Aorta (tissue), 5 donors: ENCODE measurements around the gene SMIM10. TPM values are rescaled to one million over a fixed set of nuclear protein-coding genes. Genes with fewer than 3 reads are reported as not detected.
"Not testable (repeated sequence)": the region's sequence is repeated elsewhere in the genome, so short reads cannot be mapped to it uniquely, and the experiment has no call there.

Experiments
- ATAC-seq: fragments of 200-7000 bp; cut with Tn5 transposase; one replicate; pipeline ENCODE4 v1.9.1; 2022; ENCODE audit warnings: moderate library complexity; ENCODE audit not compliant: low FRiP score
- DNase-seq, 2 donors: peaks; one replicate each; pipeline ENCODE4 v3.0.0-alpha.2; 2020
- H3K27ac ChIP-seq, 2 donors: one replicate each; pipeline ENCODE4 v1.5.1; 2013; ENCODE audit warnings: low read length in 2 of 2, mild to moderate bottlenecking in 2 of 2, moderate library complexity in 2 of 2, control low read depth in 1 of 2, inconsistent platforms in 1 of 2, low read depth in 1 of 2
- H3K27me3 ChIP-seq, 2 donors: one replicate each; pipeline ENCODE4 v1.6.1; 2013; ENCODE audit warnings: control low read depth in 1 of 2, low read length in 1 of 2, mild to moderate bottlenecking in 1 of 2, moderate library complexity in 1 of 2; ENCODE audit not compliant: insufficient read depth in 2 of 2, control insufficient read depth in 1 of 2
- H3K36me3 ChIP-seq, 2 donors: one replicate each; pipeline ENCODE4 v1.6.1; 2013; ENCODE audit warnings: control low read depth in 1 of 2, low read length in 1 of 2, mild to moderate bottlenecking in 1 of 2; ENCODE audit not compliant: insufficient read depth in 2 of 2, control insufficient read depth in 1 of 2
- H3K4me1 ChIP-seq, 2 donors: one replicate each; pipeline ENCODE4 v1.6.1; 2013; ENCODE audit warnings: low read length in 2 of 2, control low read depth in 1 of 2, mild to moderate bottlenecking in 1 of 2, moderate library complexity in 1 of 2; ENCODE audit not compliant: insufficient read depth in 2 of 2, control insufficient read depth in 1 of 2
- H3K4me3 ChIP-seq, 2 donors: one replicate each; pipeline ENCODE4 v1.5.1; 2013; ENCODE audit warnings: low read length in 2 of 2, control low read depth in 1 of 2, mild to moderate bottlenecking in 1 of 2
- H3K9me3 ChIP-seq: one replicate; pipeline ENCODE4 v1.6.1; 2013; ENCODE audit warnings: mild to moderate bottlenecking, low read length; ENCODE audit not compliant: control insufficient read depth
- WGBS, 2 donors: extraction: QIAGEN DNeasy Blood & Tissue Kit; methylation state at CpG; one replicate each; pipeline ENCODE4 v1.1.7; 2013; 5-methylcytosine and 5-hydroxymethylcytosine counted together
- intact Hi-C, 2 donors: fragments of 100-400 bp; cut with DNase I; formaldehyde crosslinking; loops; one replicate each; pipeline versions ENCODE4 v1.14.2 to v1.15.0; 2022
- polyA plus RNA-seq, 2 donors: library from polyadenylated mRNA; stranded (reverse); fragments of 200-250 nt; gene quantifications; one replicate each; pipeline ENCODE4 v1.2.3, GENCODE V29; 2013
- total RNA-seq, 2 donors: library from RNA; stranded (reverse); fragmentation: NEBNext Ultra II Directional; extraction: Animal tissue kit (Norgen Biotek cat#: 25700); gene quantifications; one replicate each; pipeline ENCODE4 v1.2.1, GENCODE V29; 2021
- donor health status: healthy with polysubstance abuse.
- donor health status: Bipolar disorder and iron deficiency.
- donor health status: DM: no; HTN: no; CAD: no.
- donor health status: DM: no; HTN: no; CAD: no.
- donor health status: DM: yes; HTN: yes; CAD: no.

Gene SMIM10
- total and polyA plus RNA-seq, 4 donors: 11.8 to 85.4 (median 22.7) TPM

DNA sequence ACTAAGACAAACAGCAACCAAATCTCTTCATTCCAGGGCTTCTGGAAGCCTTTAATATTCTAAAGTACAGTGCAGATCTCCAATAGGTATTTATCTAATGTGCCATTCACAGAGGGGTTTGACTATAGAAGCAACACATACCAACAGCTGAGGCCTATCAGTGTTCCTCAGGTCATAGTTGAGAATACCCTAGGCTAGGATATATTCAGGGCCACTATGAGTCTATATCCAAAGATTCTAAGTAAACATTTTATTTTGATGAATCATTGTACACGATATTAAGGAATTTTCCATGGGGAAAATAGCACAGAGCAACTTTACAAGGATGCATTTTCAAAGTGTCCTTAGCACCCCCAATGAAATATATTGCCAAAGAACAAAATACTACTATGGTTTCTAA lies 9.7 kb downstream of the SMIM10 start:
- Histone ChIP-seq H3K4me3 (no peak overlapping the region), H3K9me3 (no peaks in the 10 kb centered on the region), H3K27ac (no peak overlapping the region), H3K4me1 (peaks cover 0 to 2% of the 10 kb centered on the region in 2 donors), H3K27me3 (no peaks in the 10 kb centered on the region), H3K36me3 (no peaks in the 10 kb centered on the region)
- ATAC-seq (no peak), DNase-seq (no peak)
- intact Hi-C loops: no loop called here
- WGBS, 2 donors: 3 to 16% methylated on average over 1 of the region's 1 CpG

DNA sequence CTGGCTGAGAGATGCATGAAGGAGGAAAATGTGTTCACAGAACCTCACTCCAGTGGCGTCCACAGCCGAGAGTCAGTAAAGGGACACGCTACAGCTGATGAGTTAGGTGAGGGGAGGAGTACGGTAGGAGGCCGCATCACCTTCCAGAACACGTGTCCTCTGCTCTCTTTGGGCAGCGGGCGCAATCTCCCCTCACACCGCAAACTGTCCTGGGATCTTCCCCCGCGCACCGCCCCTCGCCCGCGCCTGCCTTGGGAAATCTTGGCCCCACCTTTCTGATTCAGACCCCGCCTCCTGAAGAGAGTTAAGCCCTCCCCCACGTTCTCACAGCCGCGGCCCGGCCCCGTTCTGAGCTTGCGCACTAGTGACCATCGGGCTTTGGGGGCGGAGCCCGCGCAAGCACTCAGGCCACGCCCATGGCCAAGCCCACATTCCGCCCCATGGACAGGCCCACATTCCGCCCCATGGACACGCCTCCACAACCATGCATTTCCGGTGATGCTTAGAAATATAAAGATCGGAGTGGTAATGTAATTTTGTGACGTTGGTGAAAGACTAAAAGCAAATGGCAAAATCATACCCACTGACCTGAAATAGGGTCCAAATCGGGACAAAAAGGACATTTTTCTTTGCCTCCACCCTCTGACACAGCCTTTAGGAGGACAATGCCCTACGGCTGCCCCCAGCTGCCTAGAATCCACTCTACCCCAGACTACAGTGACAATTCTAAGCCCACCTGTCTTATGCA lies 13.3 kb downstream of the SMIM10 start:
- Histone ChIP-seq H3K9me3 (no peaks in the 10 kb centered on the region), H3K4me1 (no peaks in the 10 kb centered on the region), H3K27me3 (no peaks in the 10 kb centered on the region), H3K27ac (peak overlapping the region in 1 of 2 donors; percentile 94), H3K36me3 (no peaks in the 10 kb centered on the region), H3K4me3 (peak overlapping the region in 1 of 2 donors; percentile 64)
- peak; percentile 96 for ATAC-seq
- intact Hi-C loops: no loop called here
- DNase-seq: peak; percentile 93 to 96
- WGBS, 2 donors: 0 to 27% methylated on average over 35 of the region's 35 CpGs

DNA sequence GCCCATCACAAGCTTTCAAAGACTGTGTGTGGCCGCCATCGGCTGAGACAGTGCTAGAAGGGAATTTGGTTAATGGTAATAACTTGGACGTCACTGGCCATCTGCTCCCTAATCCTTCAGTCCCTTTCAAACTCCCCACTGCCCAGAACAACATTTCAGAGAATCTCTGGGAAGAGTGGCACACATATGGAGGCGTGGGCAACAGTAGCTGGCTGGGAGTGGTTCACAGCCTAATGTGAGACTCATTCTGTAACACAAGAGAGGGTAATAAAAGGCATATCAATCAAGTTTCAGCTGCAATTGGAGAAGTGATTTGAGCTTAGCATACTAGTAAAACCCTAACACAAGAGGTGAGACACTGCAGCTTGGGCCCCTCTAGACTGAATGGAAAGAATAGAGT lies 15.4 kb downstream of the SMIM10 start:
- Histone ChIP-seq H3K4me1 (no peaks in the 10 kb centered on the region), H3K27ac (no peak overlapping the region), H3K4me3 (no peak overlapping the region), H3K27me3 (no peaks in the 10 kb centered on the region), H3K36me3 (no peaks in the 10 kb centered on the region), H3K9me3 (no peaks in the 10 kb centered on the region)
- intact Hi-C loops: no loop called here
- WGBS, 2 donors: 73 to 87% methylated on average over 4 of the region's 4 CpGs
- ATAC-seq (no peak), DNase-seq (no peak)

DNA sequence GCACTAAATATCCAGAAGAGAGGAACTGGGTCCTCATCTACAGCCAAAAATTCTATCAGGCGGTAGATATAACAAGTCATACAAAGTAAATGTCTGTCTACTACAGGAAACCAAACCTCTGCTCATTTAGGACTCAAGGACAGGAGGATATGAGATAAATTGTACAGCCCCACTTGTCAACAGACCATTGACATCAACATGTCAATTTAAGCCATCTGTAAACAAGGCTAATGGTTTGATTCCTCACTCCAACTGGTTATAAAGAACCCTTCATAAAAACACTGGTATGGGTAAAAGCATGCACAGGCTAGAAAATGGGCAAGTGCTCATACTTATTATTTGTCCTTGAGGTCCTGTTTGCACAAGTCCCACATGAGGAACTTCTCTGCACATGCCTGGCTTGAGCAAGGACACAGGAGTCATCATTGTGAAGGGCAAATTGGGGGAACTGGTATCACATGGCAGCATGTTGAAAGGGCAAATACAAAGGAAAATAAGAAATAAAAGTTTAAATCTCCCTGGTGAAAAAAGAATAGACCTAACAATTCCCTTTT lies 18.3 kb downstream of the SMIM10 start:
- 72 to 100% methylated on average over 1 of the region's 1 CpG for WGBS, 2 donors
- no peaks in the 10 kb centered on the region for H3K9me3 ChIP-seq
- no peak overlapping the region for H3K27ac ChIP-seq
- no peak overlapping the region for H3K4me3 ChIP-seq
- H3K36me3 ChIP-seq: peaks cover 0 to 2% of the 10 kb centered on the region in 2 donors
- intact Hi-C loops: no loop called here
- DNase-seq: no peak
- H3K27me3 ChIP-seq: no peaks in the 10 kb centered on the region
- no peaks in the 10 kb centered on the region for H3K4me1 ChIP-seq
- ATAC-seq: no peak

DNA sequence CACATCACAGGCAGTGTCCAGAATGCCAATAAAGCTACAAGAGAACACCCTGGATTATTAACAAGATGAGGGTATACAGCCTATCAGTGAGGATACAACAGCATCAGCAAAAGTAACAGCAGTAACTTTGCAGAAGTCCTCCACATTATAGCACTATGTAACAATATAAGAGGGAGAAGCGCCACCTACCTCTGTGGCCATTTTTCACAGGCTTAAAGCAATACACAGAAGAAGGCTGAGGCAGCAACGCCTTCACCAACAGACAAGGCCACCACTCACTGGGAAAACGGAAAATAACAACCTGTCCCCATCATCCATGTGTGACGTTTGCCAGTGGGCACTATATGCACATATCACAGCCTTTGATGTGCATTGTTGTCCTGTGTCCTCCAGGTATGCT lies 19.0 kb downstream of the SMIM10 start:
- no peak overlapping the region for H3K27ac ChIP-seq
- peaks cover 0 to 2% of the 10 kb centered on the region in 2 donors for H3K36me3 ChIP-seq
- intact Hi-C loops: no loop called here
- H3K9me3 ChIP-seq: no peaks in the 10 kb centered on the region
- H3K4me3 ChIP-seq: no peak overlapping the region
- 50 to 72% methylated on average over 4 of the region's 4 CpGs for WGBS, 2 donors
- DNase-seq (no peak), ATAC-seq (no peak)
- H3K27me3 ChIP-seq: no peaks in the 10 kb centered on the region
- no peaks in the 10 kb centered on the region for H3K4me1 ChIP-seq

DNA sequence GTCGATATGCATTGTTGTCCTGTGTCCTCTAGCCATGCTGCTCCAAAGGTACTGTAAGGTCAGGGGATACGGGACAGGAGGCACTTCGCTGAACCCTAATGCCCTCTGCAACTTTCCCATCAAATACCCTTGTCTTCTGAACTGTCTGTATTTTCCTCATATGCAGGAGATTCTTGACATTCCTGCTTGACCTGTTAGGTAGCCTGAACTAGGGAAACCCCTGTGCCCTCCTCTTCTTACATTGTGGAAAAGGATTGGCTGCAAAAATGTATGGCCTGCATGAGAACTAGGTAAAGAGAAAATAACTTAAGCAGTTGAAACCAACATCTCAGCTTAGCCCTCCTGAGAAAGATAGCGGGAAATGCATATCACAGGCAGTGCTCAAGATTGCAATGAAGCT lies 20.1 kb downstream of the SMIM10 start:
- intact Hi-C loops: no loop called here
- no peaks in the 10 kb centered on the region for H3K9me3 ChIP-seq
- no peak for DNase-seq
- H3K36me3 ChIP-seq: peaks cover 0 to 2% of the 10 kb centered on the region in 2 donors
- WGBS, 2 donors: 69 to 75% methylated on average over 4 of the region's 4 CpGs
- no peaks in the 10 kb centered on the region for H3K27me3 ChIP-seq
- no peak overlapping the region for H3K27ac ChIP-seq
- ATAC-seq: no peak
- no peaks in the 10 kb centered on the region for H3K4me1 ChIP-seq
- H3K4me3 ChIP-seq: no peak overlapping the region

DNA sequence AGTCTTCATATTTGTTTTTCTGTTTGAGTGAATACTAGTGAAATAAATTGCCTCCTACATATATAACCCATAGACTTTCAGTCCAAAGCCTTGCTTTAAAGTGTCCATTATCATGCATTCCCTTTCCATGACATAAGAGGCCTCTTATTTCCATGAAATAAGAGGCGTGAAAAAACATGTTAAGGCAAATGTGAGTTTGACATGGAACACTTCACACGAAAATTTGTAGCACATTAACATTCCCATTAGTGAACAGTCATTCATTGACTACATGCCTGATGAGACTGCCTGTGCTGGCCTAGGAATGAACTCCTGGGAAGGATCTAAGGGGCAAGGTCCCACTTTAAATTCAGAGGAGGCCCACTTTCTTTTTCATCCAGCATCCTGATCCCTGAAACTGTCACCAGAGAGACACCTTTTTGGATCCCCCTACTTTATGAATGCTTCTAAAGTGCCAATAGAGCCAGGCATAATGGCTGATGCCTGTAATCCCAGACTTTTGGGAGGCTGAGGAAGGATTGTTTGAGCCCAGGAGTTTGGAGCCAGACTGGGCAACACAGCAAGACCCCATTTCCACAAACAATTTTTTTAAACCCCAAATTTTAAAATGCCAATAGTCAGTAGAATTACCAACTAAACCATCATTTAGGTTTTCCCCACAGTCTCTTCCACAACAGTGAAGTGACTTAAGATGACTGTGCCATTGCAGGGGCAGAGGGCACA lies 24.9 kb downstream of the SMIM10 start:
- H3K4me3 ChIP-seq: no peak overlapping the region
- H3K9me3 ChIP-seq: no peaks in the 10 kb centered on the region
- H3K27ac ChIP-seq: no peak overlapping the region
- H3K36me3 ChIP-seq: peaks cover 0 to 2% of the 10 kb centered on the region in 2 donors
- 55 to 81% methylated on average over 2 of the region's 2 CpGs for WGBS, 2 donors
- no peaks in the 10 kb centered on the region for H3K27me3 ChIP-seq
- H3K4me1 ChIP-seq: no peaks in the 10 kb centered on the region
- no peak for DNase-seq
- intact Hi-C loops: no loop called here
- ATAC-seq: no peak

DNA sequence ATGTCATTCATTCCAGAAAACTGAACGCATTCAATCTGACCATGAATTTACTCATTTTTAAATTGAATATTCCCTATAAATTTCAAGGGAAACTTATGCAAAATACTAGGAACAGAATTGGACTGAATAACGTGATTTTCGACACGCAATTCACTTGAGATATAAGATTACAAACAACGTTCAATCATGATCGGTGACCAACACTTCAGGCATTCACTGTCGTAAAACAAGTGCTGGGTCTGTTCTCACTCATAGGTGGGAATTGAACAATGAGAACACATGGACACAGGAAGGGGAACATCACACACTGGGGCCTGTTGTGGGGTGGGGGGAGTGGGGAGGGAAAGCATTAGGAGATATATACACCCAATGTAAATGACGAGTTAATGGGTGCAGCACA lies 29.1 kb downstream of the SMIM10 start:
- intact Hi-C loops, H3K4me3 ChIP-seq, H3K27ac ChIP-seq, H3K27me3 ChIP-seq, H3K9me3 ChIP-seq, ATAC-seq, DNase-seq, H3K36me3 ChIP-seq, H3K4me1 ChIP-seq: not testable (repeated sequence)
- WGBS, 2 donors: 78 to 89% methylated on average over 8 of the region's 8 CpGs
